ENCODE measurements around the gene STX8. TPM values are rescaled to one million over a fixed set of nuclear protein-coding genes. Genes with fewer than 3 reads are reported as not detected.

Gene STX8
- total RNA-seq, 1 donor from 2014 or later: 61.6 TPM

- Mint-ChIP-seq H3K27me3 (ENCODE audit: unreplicated experiment) (no peaks in the 10 kb centered on the region), H3K9me3 (ENCODE audit: unreplicated experiment) (no peaks in the 10 kb centered on the region), H3K4me1 (ENCODE audit: unreplicated experiment) (peaks cover 67% of the 10 kb centered on the region), H3K4me3 (ENCODE audit: unreplicated experiment) (peak overlapping the region; percentile 1), H3K27ac (ENCODE audit: unreplicated experiment) (peak overlapping the region; percentile 73), H3K36me3 (ENCODE audit: unreplicated experiment) (no peaks in the 10 kb centered on the region)
- no peak for DNase-seq (ENCODE audit: extremely low spot score, unreplicated experiment)
- TF ChIP-seq CTCF (IDR thresholded peaks at IDR 0.05): no peak
These were observed 210.7 kb downstream of the STX8 start for GRCh38 chr17:9364837-9365430.

- Mint-ChIP-seq H3K27me3 (ENCODE audit: unreplicated experiment) (no peaks in the 10 kb centered on the region), H3K36me3 (ENCODE audit: unreplicated experiment) (no peaks in the 10 kb centered on the region), H3K27ac (ENCODE audit: unreplicated experiment) (peak overlapping the region; percentile 73), H3K4me1 (ENCODE audit: unreplicated experiment) (peaks cover 70% of the 10 kb centered on the region), H3K4me3 (ENCODE audit: unreplicated experiment) (no peak overlapping the region), H3K9me3 (ENCODE audit: unreplicated experiment) (no peaks in the 10 kb centered on the region)
- DNase-seq (ENCODE audit: extremely low spot score, unreplicated experiment): no peak
- no peak for TF ChIP-seq CTCF (IDR thresholded peaks at IDR 0.05)
These were observed 211.9 kb downstream of the STX8 start for GRCh38 chr17:9363440-9364350.

- Mint-ChIP-seq H3K4me1 (ENCODE audit: unreplicated experiment) (peaks cover 59% of the 10 kb centered on the region), H3K4me3 (ENCODE audit: unreplicated experiment) (peak overlapping the region; percentile 59), H3K27ac (ENCODE audit: unreplicated experiment) (peak overlapping the region; percentile 78), H3K9me3 (ENCODE audit: unreplicated experiment) (no peaks in the 10 kb centered on the region), H3K27me3 (ENCODE audit: unreplicated experiment) (no peaks in the 10 kb centered on the region), H3K36me3 (ENCODE audit: unreplicated experiment) (no peaks in the 10 kb centered on the region)
- no peak for TF ChIP-seq CTCF (IDR thresholded peaks at IDR 0.05)
- no peak for DNase-seq (ENCODE audit: extremely low spot score, unreplicated experiment)
These were observed 214.2 kb downstream of the STX8 start for GRCh38 chr17:9361188-9361955.

GRCh38 chr17:9360677-9361081 lies 214.9 kb downstream of the STX8 start:
- Mint-ChIP-seq H3K9me3 (ENCODE audit: unreplicated experiment) (no peaks in the 10 kb centered on the region), H3K36me3 (ENCODE audit: unreplicated experiment) (no peaks in the 10 kb centered on the region), H3K4me3 (ENCODE audit: unreplicated experiment) (peak overlapping the region; percentile 59), H3K27me3 (ENCODE audit: unreplicated experiment) (no peaks in the 10 kb centered on the region), H3K27ac (ENCODE audit: unreplicated experiment) (peak overlapping the region; percentile 78), H3K4me1 (ENCODE audit: unreplicated experiment) (peaks cover 52% of the 10 kb centered on the region)
- TF ChIP-seq CTCF (IDR thresholded peaks at IDR 0.05): no peak
- DNase-seq (ENCODE audit: extremely low spot score, unreplicated experiment): no peak
